CD14-positive monocyte (primary cell): ENCODE results near the gene NHS. TPM values are rescaled to one million over a fixed set of nuclear protein-coding genes. Genes with fewer than 3 reads are reported as not detected.

ENCODE experiments used
- DNase-seq, 3 donors: peaks; one replicate each; pipeline ENCODE4 v3.0.0-alpha.2; 2011 to 2022
- H2AFZ ChIP-seq: 2 replicates; pipeline ENCODE4 v1.6.0; 2012; ENCODE audit warnings: mild to moderate bottlenecking, low read depth, low read length, inconsistent platforms; ENCODE audit not compliant: insufficient read depth, poor library complexity, severe bottlenecking
- H3K27ac ChIP-seq, 2 donors: 1 replicate in 1 of 2; 2 replicates in 1 of 2; pipeline ENCODE4 v1.5.1; 2012 to 2013; ENCODE audit warnings: low read length in 2 of 2, control low read depth in 1 of 2, inconsistent platforms in 1 of 2, low read depth in 1 of 2, mild to moderate bottlenecking in 1 of 2
- H3K27me3 ChIP-seq, 2 donors: one replicate each; pipeline versions ENCODE4 v1.6.0 to v1.6.1; 2011 to 2013; ENCODE audit warnings: low read length in 2 of 2; ENCODE audit not compliant: control insufficient read depth in 2 of 2, insufficient read depth in 2 of 2
- H3K36me3 ChIP-seq, 2 donors: replicated peaks in 1 of 2; 1 replicate in 1 of 2; 2 replicates in 1 of 2; pipeline versions ENCODE4 v1.5.1 to v1.6.1; 2012 to 2013; ENCODE audit warnings: low read length in 2 of 2, control low read depth in 1 of 2, inconsistent platforms in 1 of 2, mild to moderate bottlenecking in 1 of 2; ENCODE audit not compliant: insufficient read depth in 2 of 2, control insufficient read depth in 1 of 2
- H3K4me1 ChIP-seq, 2 donors: 1 replicate in 1 of 2; 2 replicates in 1 of 2; pipeline versions ENCODE4 v1.5.1 to v1.6.1; 2012 to 2013; ENCODE audit warnings: low read length in 2 of 2, control low read depth in 1 of 2, inconsistent platforms in 1 of 2, mild to moderate bottlenecking in 1 of 2, moderate library complexity in 1 of 2; ENCODE audit not compliant: insufficient read depth in 2 of 2, control insufficient read depth in 1 of 2
- H3K4me2 ChIP-seq: replicated peaks from 2 replicates; pipeline ENCODE3; 2012; ENCODE audit warnings: low read length, moderate library complexity, mild to moderate bottlenecking; ENCODE audit not compliant: poor library complexity, severe bottlenecking; ENCODE audit errors: extremely low read depth
- H3K4me3 ChIP-seq, 3 experiments: fragments of 200-600 bp in 1 of 3; sonication (generic) in 1 of 3; replicated peaks in 1 of 3; 1 replicate in 2 of 3; 2 replicates in 1 of 3; pipeline ENCODE4 v1.5.1; 2011 to 2013; ENCODE audit warnings: low read length in 3 of 3, mild to moderate bottlenecking in 3 of 3, control low read depth in 2 of 3, low read depth in 2 of 3, inconsistent platforms in 1 of 3, moderate library complexity in 1 of 3
- H3K79me2 ChIP-seq: 2 replicates; pipeline ENCODE4 v1.6.0; 2012; ENCODE audit warnings: mild to moderate bottlenecking, control low read depth, inconsistent platforms, low read length, moderate library complexity; ENCODE audit not compliant: insufficient read depth
- H3K9ac ChIP-seq: 2 replicates; pipeline ENCODE4 v1.6.0; 2017; ENCODE audit warnings: low read length, mild to moderate bottlenecking; ENCODE audit not compliant: insufficient read depth, poor library complexity, severe bottlenecking
- H3K9me3 ChIP-seq, 2 donors: replicated peaks in 1 of 2; 1 replicate in 1 of 2; 2 replicates in 1 of 2; pipeline versions ENCODE4 v1.5.1 to v1.6.1; 2012 to 2013; ENCODE audit warnings: low read length in 2 of 2, control low read depth in 1 of 2; ENCODE audit not compliant: control insufficient read depth in 1 of 2, insufficient read depth in 1 of 2
- H4K20me1 ChIP-seq: 2 replicates; pipeline ENCODE4 v1.6.0; 2012; ENCODE audit warnings: mild to moderate bottlenecking, low read length, control low read depth, moderate library complexity; ENCODE audit not compliant: insufficient read depth
- H3K27ac Mint-ChIP-seq, 7 donors: one replicate each; pipeline ENCODE4 v1.8.0; 2020; ENCODE audit warnings: mild to moderate bottlenecking in 7 of 7, mixed read lengths in 7 of 7, moderate library complexity in 6 of 7, inconsistent platforms in 2 of 7
- H3K27me3 Mint-ChIP-seq, 3 donors: one replicate each; pipeline ENCODE4 v1.8.0; 2021 to 2022; ENCODE audit warnings: low read depth in 3 of 3, mild to moderate bottlenecking in 3 of 3, mixed read lengths in 3 of 3, moderate library complexity in 3 of 3, inconsistent platforms in 1 of 3
- H3K36me3 Mint-ChIP-seq, 2 donors: one replicate each; pipeline ENCODE4 v1.8.0; 2020; ENCODE audit warnings: mixed read lengths in 2 of 2, inconsistent platforms in 1 of 2, mild to moderate bottlenecking in 1 of 2
- H3K4me1 Mint-ChIP-seq: one replicate; pipeline ENCODE4 v1.8.0; 2020; ENCODE audit warnings: mild to moderate bottlenecking, mixed read lengths
- H3K4me3 Mint-ChIP-seq, 2 donors: one replicate each; pipeline ENCODE4 v1.8.0; 2020; ENCODE audit warnings: mild to moderate bottlenecking in 2 of 2, mixed read lengths in 2 of 2, moderate library complexity in 1 of 2
- H3K9me3 Mint-ChIP-seq, 7 donors: one replicate each; pipeline ENCODE4 v1.8.0; 2020 to 2022; ENCODE audit warnings: mixed read lengths in 7 of 7, mild to moderate bottlenecking in 6 of 7, moderate library complexity in 6 of 7, inconsistent platforms in 2 of 7
- CTCF ChIP-seq: fragments of 200-600 bp; IDR thresholded peaks from one replicate; pipeline ENCODE4 v1.8.0; 2022; ENCODE audit warnings: antibody characterized with exemption, mild to moderate bottlenecking
- WGBS: methylation state at CpG from one replicate; pipeline ENCODE4 v1.1.5; 2013; ENCODE audit warnings: missing lambda C conversion rate; ENCODE audit not compliant: insufficient coverage; 5-methylcytosine and 5-hydroxymethylcytosine counted together
- intact Hi-C, 2 donors: fragments of 100-400 bp; cut with micrococcal nuclease; formaldehyde crosslinking; loops; one replicate each; pipeline versions ENCODE4 v1.15.0 to v1.15.1; 2023
- polyA plus RNA-seq, 3 donors: library from polyadenylated mRNA; depleted of rRNA in 1 of 3; unstranded in 2 of 3; stranded (reverse) in 1 of 3; fragments of 300-500 nt in 2 of 3; fragments of >200 nt in 1 of 3; fragmentation: Illumina TruSeq in 2 of 3; gene quantifications; 1 replicate in 2 of 3; 2 replicates in 1 of 3; pipeline ENCODE4 v1.2.3, GENCODE V29; 2012 to 2021

Gene NHS
- polyA plus RNA-seq, 3 donors = 0.86 to 1.8 (median 1.3) TPM

- H2AFZ ChIP-seq = no peak overlapping the region
- H3K27me3 ChIP-seq = peaks cover 7 to 8% of the 10 kb centered on the region in 2 donors
- H3K9me3 Mint-ChIP-seq = peaks cover 0 to 1% (median 0%) of the 10 kb centered on the region in 7 donors
- H3K4me1 Mint-ChIP-seq = no peaks in the 10 kb centered on the region
- TF ChIP-seq CTCF = no peak
- intact Hi-C loops = no loop called here
- no CpG with 5 or more reads among the region's 2 CpGs for WGBS
- no peak overlapping the region for H3K4me3 Mint-ChIP-seq
- no peaks in the 10 kb centered on the region for H3K9me3 ChIP-seq
- no peak overlapping the region for H3K27ac ChIP-seq
- peaks cover 7 to 19% (median 11%) of the 10 kb centered on the region in 3 donors for H3K27me3 Mint-ChIP-seq
- no peaks in the 10 kb centered on the region for H3K79me2 ChIP-seq
- no peak overlapping the region for H3K9ac ChIP-seq
- H3K36me3 ChIP-seq = no peaks in the 10 kb centered on the region
- H3K4me1 ChIP-seq = no peaks in the 10 kb centered on the region
- no peaks in the 10 kb centered on the region for H4K20me1 ChIP-seq
- no peak for DNase-seq
- no peak overlapping the region for H3K4me3 ChIP-seq
- no peak overlapping the region for H3K4me2 ChIP-seq
- H3K36me3 Mint-ChIP-seq = no peaks in the 10 kb centered on the region
- no peak overlapping the region for H3K27ac Mint-ChIP-seq
These were observed 98.0 kb downstream of the NHS start for GRCh38 chrX:17473021-17473420.

GRCh38 chrX:17474892-17475291 is 99.9 kb downstream of the NHS start:
- TF ChIP-seq CTCF = no peak
- Histone ChIP-seq H3K4me1 (no peaks in the 10 kb centered on the region), H3K4me2 (no peak overlapping the region), H3K27me3 (peaks cover 7 to 8% of the 10 kb centered on the region in 2 donors), H3K9ac (no peak overlapping the region), H3K27ac (no peak overlapping the region), H2AFZ (no peak overlapping the region), H3K4me3 (no peak overlapping the region), H4K20me1 (no peaks in the 10 kb centered on the region), H3K36me3 (no peaks in the 10 kb centered on the region), H3K9me3 (no peaks in the 10 kb centered on the region), H3K79me2 (no peaks in the 10 kb centered on the region)
- no peak overlapping the region for H3K27ac Mint-ChIP-seq
- no peak for DNase-seq
- intact Hi-C loops = no loop called here
- H3K36me3 Mint-ChIP-seq = no peaks in the 10 kb centered on the region
- H3K9me3 Mint-ChIP-seq = peaks cover 0 to 5% (median 0%) of the 10 kb centered on the region in 7 donors
- peaks cover 5 to 15% (median 11%) of the 10 kb centered on the region in 3 donors for H3K27me3 Mint-ChIP-seq
- no peak overlapping the region for H3K4me3 Mint-ChIP-seq
- no peaks in the 10 kb centered on the region for H3K4me1 Mint-ChIP-seq
- no CpG with 5 or more reads among the region's 2 CpGs for WGBS
